ENCODE data around the gene GPATCH8.

GRCh38 chr17:44379887-44380286 is 123.3 kb downstream of the GPATCH8 start:
- no peak for TF ChIP-seq CTCF (conservative IDR thresholded peaks at IDR 0.05)
- TF ChIP-seq ZFX (IDR thresholded peaks at IDR 0.05): no peak
